SKM-1 treated with dmso at 0.1 percent for 144 hours (cell line): ENCODE results near the gene MAP3K7CL.

Experiments used
- DNase-seq: peaks from one replicate; lab custom pipeline; 2025; ENCODE audit not compliant: unreplicated experiment; lab: John Stamatoyannopoulos, UW

Gene MAP3K7CL

GRCh38 chr21:29194342-29194741 lies 63.9 kb downstream of the MAP3K7CL start:
- DNase-seq: no peak

GRCh38 chr21:29194847-29195246 lies 64.4 kb downstream of the MAP3K7CL start:
- DNase-seq: no peak

- DNase-seq: peak; percentile 99
Measured at GRCh38 chr21:29195981-29196669, 65.7 kb downstream of the MAP3K7CL start.

GRCh38 chr21:29196670-29197191 lies 66.3 kb downstream of the MAP3K7CL start:
- no peak for DNase-seq

GRCh38 chr21:29201186-29201585 lies 70.7 kb downstream of the MAP3K7CL start:
- no peak for DNase-seq

GRCh38 chr21:29205009-29205408 lies 74.6 kb downstream of the MAP3K7CL start:
- DNase-seq: no peak

- DNase-seq: no peak
Measured at GRCh38 chr21:29205988-29206387, 75.5 kb downstream of the MAP3K7CL start.

- DNase-seq: no peak
Measured at GRCh38 chr21:29206445-29206844, 76.0 kb downstream of the MAP3K7CL start.

- DNase-seq: no peak
Measured at GRCh38 chr21:29207201-29207600, 76.8 kb downstream of the MAP3K7CL start.

- DNase-seq: no peak
Measured at GRCh38 chr21:29208044-29208681, 77.7 kb downstream of the MAP3K7CL start.

GRCh38 chr21:29208682-29209059 lies 78.2 kb downstream of the MAP3K7CL start:
- no peak for DNase-seq

- no peak for DNase-seq
Measured at GRCh38 chr21:29209696-29210095, 79.3 kb downstream of the MAP3K7CL start.

- DNase-seq: no peak
Measured at GRCh38 chr21:29211205-29211604, 80.8 kb downstream of the MAP3K7CL start.

- no peak for DNase-seq
Measured at GRCh38 chr21:29212446-29212845, 82.0 kb downstream of the MAP3K7CL start.

GRCh38 chr21:29213513-29214385 lies 83.3 kb downstream of the MAP3K7CL start:
- no peak for DNase-seq

GRCh38 chr21:29215709-29216108 lies 85.3 kb downstream of the MAP3K7CL start:
- DNase-seq: no peak

- DNase-seq: no peak
Measured at GRCh38 chr21:29217818-29218291, 87.4 kb downstream of the MAP3K7CL start.

GRCh38 chr21:29218749-29219148 lies 88.3 kb downstream of the MAP3K7CL start:
- DNase-seq: no peak

- DNase-seq: no peak
Measured at GRCh38 chr21:29219165-29219770, 88.8 kb downstream of the MAP3K7CL start.

GRCh38 chr21:29221253-29221744 lies 90.9 kb downstream of the MAP3K7CL start:
- DNase-seq: no peak

GRCh38 chr21:29224006-29224405 lies 93.6 kb downstream of the MAP3K7CL start:
- DNase-seq: no peak
